Adipose tissue (tissue), 3 donors: ENCODE data around the gene SDK2. TPM values are rescaled to one million over a fixed set of nuclear protein-coding genes. Genes with fewer than 3 reads are reported as not detected.

Experiments
- H3K27ac ChIP-seq: one replicate; pipeline ENCODE4 v1.5.1; 2013; ENCODE audit warnings: low read depth, low read length
- WGBS, 3 donors: extraction: QIAGEN DNeasy Blood & Tissue Kit; methylation state at CpG; one replicate each; pipeline ENCODE4 v1.1.7; 2013; 5-methylcytosine and 5-hydroxymethylcytosine counted together
- polyA plus RNA-seq, 3 donors: library from polyadenylated mRNA; stranded (reverse); fragments of 200-250 nt; gene quantifications; one replicate each; pipeline ENCODE4 v1.2.3, GENCODE V29; 2013
- donor health status: healthy with polysubstance abuse.
- donor health status: Bipolar disorder and iron deficiency.
- donor health status: healthy.

Gene SDK2
- polyA plus RNA-seq, 3 donors, result 0.08 to 0.22 (median 0.15) TPM

GRCh38 chr17:73508931-73509605 lies 135.2 kb downstream of the SDK2 start:
- H3K27ac ChIP-seq, result no peak overlapping the region
- 72 to 76% (median 73%) methylated on average over 17 of the region's 17 CpGs for WGBS, 3 donors

GRCh38 chr17:73508057-73508930 lies 136.0 kb downstream of the SDK2 start:
- H3K27ac ChIP-seq, result no peak overlapping the region
- 64 to 77% (median 75%) methylated on average over 19 of the region's 19 CpGs for WGBS, 3 donors

- 63 to 85% (median 83%) methylated on average over 9 of the region's 9 CpGs for WGBS, 3 donors
- no peak overlapping the region for H3K27ac ChIP-seq
Measured at GRCh38 chr17:73506470-73507435, 137.5 kb downstream of the SDK2 start.

- H3K27ac ChIP-seq, result no peak overlapping the region
- 34 to 54% (median 40%) methylated on average over 2 of the region's 2 CpGs for WGBS, 3 donors
Measured at GRCh38 chr17:73503560-73503959, 140.7 kb downstream of the SDK2 start.

- WGBS, 3 donors, result 38 to 53% (median 51%) methylated on average over 2 of the region's 2 CpGs
- no peak overlapping the region for H3K27ac ChIP-seq
Measured at GRCh38 chr17:73500414-73500999, 143.7 kb downstream of the SDK2 start.

- no peak overlapping the region for H3K27ac ChIP-seq
- 54 to 77% (median 76%) methylated on average over 14 of the region's 14 CpGs for WGBS, 3 donors
Measured at GRCh38 chr17:73498886-73499554, 145.2 kb downstream of the SDK2 start.

GRCh38 chr17:73498176-73498575 lies 146.1 kb downstream of the SDK2 start:
- H3K27ac ChIP-seq, result no peak overlapping the region
- 54 to 80% (median 77%) methylated on average over 8 of the region's 8 CpGs for WGBS, 3 donors

- H3K27ac ChIP-seq, result no peak overlapping the region
- 61 to 83% (median 69%) methylated on average over 7 of the region's 7 CpGs for WGBS, 3 donors
Measured at GRCh38 chr17:73497721-73498120, 146.5 kb downstream of the SDK2 start.

- H3K27ac ChIP-seq, result no peak overlapping the region
- WGBS, 3 donors, result 84 to 93% (median 92%) methylated on average over 13 of the region's 13 CpGs
Measured at GRCh38 chr17:73496232-73496631, 148.0 kb downstream of the SDK2 start.

GRCh38 chr17:73495641-73496040 lies 148.6 kb downstream of the SDK2 start:
- no peak overlapping the region for H3K27ac ChIP-seq
- WGBS, 3 donors, result 42 to 77% (median 66%) methylated on average over 5 to 6 of the region's 6 CpGs

- H3K27ac ChIP-seq, result no peak overlapping the region
- 79 to 90% (median 85%) methylated on average over 5 of the region's 5 CpGs for WGBS, 3 donors
Measured at GRCh38 chr17:73494950-73495349, 149.3 kb downstream of the SDK2 start.

GRCh38 chr17:73493956-73494926 lies 150.0 kb downstream of the SDK2 start:
- 49 to 76% (median 71%) methylated on average over 24 of the region's 24 CpGs for WGBS, 3 donors
- H3K27ac ChIP-seq, result no peak overlapping the region

- WGBS, 3 donors, result 17 to 54% (median 51%) methylated on average over 22 of the region's 22 CpGs
Measured at GRCh38 chr17:73492821-73493814, 151.1 kb downstream of the SDK2 start.

GRCh38 chr17:73492125-73492820 lies 152.0 kb downstream of the SDK2 start:
- H3K27ac ChIP-seq, result no peak overlapping the region
- 48 to 81% (median 77%) methylated on average over 12 of the region's 12 CpGs for WGBS, 3 donors

More at GRCh38 chr17:73492821-73493814, 151.1 kb downstream of the SDK2 start:
- H3K27ac ChIP-seq, result no peak overlapping the region

GRCh38 chr17:73491648-73492047 lies 152.6 kb downstream of the SDK2 start:
- H3K27ac ChIP-seq, result no peak overlapping the region
- WGBS, 3 donors, result 80 to 97% (median 96%) methylated on average over 9 of the region's 9 CpGs
